SU-DHL-6 (cell line): Measurements from ENCODE around the gene RALGAPA1.

Experiments
- H2AFZ ChIP-seq: fragments of 200-600 bp; sonication (generic); 2 replicates; pipeline ENCODE4 v1.6.1; 2014; ENCODE audit warnings: low read depth, mild to moderate bottlenecking, moderate library complexity, mixed read lengths, antibody characterized with exemption, low read length; ENCODE audit not compliant: severe bottlenecking
- H3F3A ChIP-seq: fragments of 200-600 bp; shearing (Covaris generic); 2 replicates; pipeline ENCODE4 v1.6.0; 2016; ENCODE audit warnings: antibody characterized with exemption, mild to moderate bottlenecking; ENCODE audit not compliant: insufficient read depth
- H3K27ac ChIP-seq: fragments of 200-600 bp; sonication (generic); 2 replicates; pipeline ENCODE4 v1.5.1; 2016; ENCODE audit warnings: low read depth, mild to moderate bottlenecking, low read length, moderate library complexity, mixed read lengths
- H3K27me3 ChIP-seq: fragments of 200-600 bp; sonication (generic), shearing (Covaris generic); 2 replicates; pipeline ENCODE4 v1.6.0; 2014; ENCODE audit warnings: mild to moderate bottlenecking, low read length
- H3K36me3 ChIP-seq: fragments of 200-600 bp; sonication (generic); 2 replicates; pipeline ENCODE4 v1.6.1; 2014; ENCODE audit warnings: mild to moderate bottlenecking, low read length, mixed read lengths
- H3K4me2 ChIP-seq: fragments of 300-600, 200-600 bp; shearing (Covaris generic), sonication (generic); 2 replicates; pipeline ENCODE4 v1.6.0; 2014; ENCODE audit warnings: low read length, low read depth, mild to moderate bottlenecking; ENCODE audit not compliant: poor library complexity, severe bottlenecking
- H3K4me3 ChIP-seq: fragments of 200-600 bp; sonication (generic); 2 replicates; pipeline ENCODE4 v1.5.1; 2014; ENCODE audit warnings: antibody characterized with exemption, low read length, mild to moderate bottlenecking, mixed read lengths; ENCODE audit not compliant: insufficient read depth, poor library complexity, severe bottlenecking
- H3K79me2 ChIP-seq: fragments of 200-600 bp; sonication (generic); 2 replicates; pipeline ENCODE4 v1.6.1; 2014; ENCODE audit warnings: mild to moderate bottlenecking, low read length, moderate library complexity; ENCODE audit not compliant: insufficient read depth
- H3K9ac ChIP-seq: fragments of 200-600 bp; sonication (generic); 2 replicates; pipeline ENCODE4 v1.7.0; 2014; ENCODE audit warnings: mild to moderate bottlenecking, low read length
- H3K9me2 ChIP-seq: fragments of 200-600 bp; sonication (generic); replicated peaks from 2 replicates; pipeline ENCODE4 v1.6.1; 2014; ENCODE audit warnings: low read length; ENCODE audit not compliant: insufficient read depth
- H3K9me3 ChIP-seq: fragments of 200-600 bp; sonication (generic); 2 replicates; pipeline ENCODE4 v1.6.1; 2014; ENCODE audit warnings: low read length, mixed read lengths; ENCODE audit not compliant: insufficient read depth
- H4K20me1 ChIP-seq: fragments of 200-600 bp; sonication (generic); 2 replicates; pipeline ENCODE4 v1.6.1; 2014; ENCODE audit warnings: low read depth, mild to moderate bottlenecking, antibody characterized with exemption, low read length, moderate library complexity, mixed read lengths
- EZH2phosphoT487 ChIP-seq: fragments of 200-600 bp; sonication (generic), shearing (Covaris generic); conservative IDR thresholded peaks from 2 replicates; pipeline ENCODE4 v1.6.1; 2018; ENCODE audit warnings: mild to moderate bottlenecking, antibody characterized with exemption, low read length, moderate library complexity, mixed read lengths
- TF ChIP-seq, protein P1 (sequence below): fragments of 200-600 bp; sonication (generic); IDR thresholded peaks from one replicate; pipeline ENCODE4 v1.5.1; 2017; ENCODE audit warnings: antibody characterized with exemption, mild to moderate bottlenecking, low read length, moderate library complexity; ENCODE audit not compliant: insufficient read depth, poor library complexity, severe bottlenecking

RALGAPA1 gene

DNA sequence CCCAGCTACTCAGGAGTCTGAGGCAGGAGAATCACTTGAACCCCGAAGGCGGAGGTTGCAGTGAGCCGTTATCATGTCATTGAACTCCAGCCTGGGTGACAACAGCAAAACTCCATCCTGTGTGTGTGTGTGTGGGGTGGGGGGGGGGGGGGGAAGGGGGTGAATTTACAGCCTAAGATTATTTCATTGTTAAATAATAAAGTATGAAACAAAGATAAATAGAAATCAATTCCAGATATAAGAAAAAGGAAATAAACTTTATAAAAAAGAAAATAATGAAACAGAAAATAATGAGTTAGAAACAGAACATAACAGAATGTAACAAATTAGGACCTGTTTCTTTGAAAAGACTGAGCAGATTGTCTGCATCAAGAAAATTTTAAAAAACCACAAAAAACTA lies 191.6 kb downstream of the RALGAPA1 start:
- no peak overlapping the region for H3K4me3 ChIP-seq
- TF ChIP-seq, protein P1, sequence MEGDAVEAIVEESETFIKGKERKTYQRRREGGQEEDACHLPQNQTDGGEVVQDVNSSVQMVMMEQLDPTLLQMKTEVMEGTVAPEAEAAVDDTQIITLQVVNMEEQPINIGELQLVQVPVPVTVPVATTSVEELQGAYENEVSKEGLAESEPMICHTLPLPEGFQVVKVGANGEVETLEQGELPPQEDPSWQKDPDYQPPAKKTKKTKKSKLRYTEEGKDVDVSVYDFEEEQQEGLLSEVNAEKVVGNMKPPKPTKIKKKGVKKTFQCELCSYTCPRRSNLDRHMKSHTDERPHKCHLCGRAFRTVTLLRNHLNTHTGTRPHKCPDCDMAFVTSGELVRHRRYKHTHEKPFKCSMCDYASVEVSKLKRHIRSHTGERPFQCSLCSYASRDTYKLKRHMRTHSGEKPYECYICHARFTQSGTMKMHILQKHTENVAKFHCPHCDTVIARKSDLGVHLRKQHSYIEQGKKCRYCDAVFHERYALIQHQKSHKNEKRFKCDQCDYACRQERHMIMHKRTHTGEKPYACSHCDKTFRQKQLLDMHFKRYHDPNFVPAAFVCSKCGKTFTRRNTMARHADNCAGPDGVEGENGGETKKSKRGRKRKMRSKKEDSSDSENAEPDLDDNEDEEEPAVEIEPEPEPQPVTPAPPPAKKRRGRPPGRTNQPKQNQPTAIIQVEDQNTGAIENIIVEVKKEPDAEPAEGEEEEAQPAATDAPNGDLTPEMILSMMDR = no peak
- no peak for TF ChIP-seq EZH2phosphoT487
- H3K9me3 ChIP-seq = no peaks in the 10 kb centered on the region
- H3K79me2 ChIP-seq = no peaks in the 10 kb centered on the region
- no peak overlapping the region for H2AFZ ChIP-seq
- no peaks in the 10 kb centered on the region for H3K9me2 ChIP-seq
- H3K27me3 ChIP-seq = no peaks in the 10 kb centered on the region
- no peak overlapping the region for H3K27ac ChIP-seq
- H4K20me1 ChIP-seq = no peaks in the 10 kb centered on the region
- H3K36me3 ChIP-seq = no peaks in the 10 kb centered on the region
- no peak overlapping the region for H3K4me2 ChIP-seq
- H3K9ac ChIP-seq = no peak overlapping the region
- H3F3A ChIP-seq = no peaks in the 10 kb centered on the region

DNA sequence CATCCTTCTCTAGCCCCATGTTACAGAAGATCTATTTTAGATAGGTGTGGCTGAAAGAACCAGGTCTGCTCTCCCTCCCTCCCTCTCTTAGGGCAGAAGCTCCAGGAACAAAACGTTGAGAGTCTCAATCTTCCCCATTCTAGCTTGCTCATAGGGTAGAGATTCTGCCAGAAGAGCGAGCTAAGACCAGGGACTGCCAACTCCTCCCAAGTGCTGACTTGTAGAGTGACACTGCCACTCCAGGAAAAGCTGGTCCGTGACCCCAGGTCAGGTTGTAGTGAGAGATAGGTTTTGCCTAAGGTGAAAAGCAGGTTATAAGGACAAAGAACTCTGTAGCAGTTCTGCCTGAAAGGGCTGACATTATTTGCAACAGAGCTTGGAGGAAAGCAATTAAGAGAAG lies 201.7 kb downstream of the RALGAPA1 start:
- Histone ChIP-seq H3K4me3 (no peak overlapping the region), H3K9me2 (no peaks in the 10 kb centered on the region), H2AFZ (no peak overlapping the region), H3F3A (no peaks in the 10 kb centered on the region), H3K9ac (no peak overlapping the region), H3K27ac (no peak overlapping the region), H4K20me1 (no peaks in the 10 kb centered on the region), H3K4me2 (no peak overlapping the region), H3K27me3 (no peaks in the 10 kb centered on the region), H3K79me2 (no peaks in the 10 kb centered on the region), H3K9me3 (no peaks in the 10 kb centered on the region), H3K36me3 (peaks cover 15% of the 10 kb centered on the region; the same call in 1 of the 2 replicates)
- no peak for TF ChIP-seq EZH2phosphoT487
- TF ChIP-seq, protein P1 = no peak

DNA sequence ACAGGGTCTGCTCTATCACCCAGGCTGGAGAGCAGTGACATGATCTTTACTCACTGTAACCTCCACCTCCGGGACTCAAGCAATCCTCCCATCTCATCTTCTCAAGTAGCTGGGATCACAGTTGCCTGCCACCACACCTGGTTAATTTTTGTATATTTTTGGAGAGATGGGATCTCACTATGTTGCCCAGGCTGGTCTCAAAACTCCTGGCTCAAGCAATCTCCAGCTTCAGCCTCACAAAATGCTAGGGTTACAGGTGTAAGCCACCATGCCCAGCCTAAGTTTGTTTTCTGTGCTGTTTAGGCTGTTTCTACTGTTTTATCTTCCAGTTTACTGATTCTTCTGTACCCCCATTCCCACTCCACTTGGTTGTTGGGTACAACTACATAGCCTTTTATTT lies 208.8 kb downstream of the RALGAPA1 start:
- H3K9ac ChIP-seq = no peak overlapping the region
- TF ChIP-seq, protein P1 = no peak
- no peak for TF ChIP-seq EZH2phosphoT487
- H3K36me3 ChIP-seq = peaks cover 15% of the 10 kb centered on the region; the same call in 1 of the 2 replicates
- H2AFZ ChIP-seq = no peak overlapping the region
- H3K9me3 ChIP-seq = no peaks in the 10 kb centered on the region
- no peaks in the 10 kb centered on the region for H4K20me1 ChIP-seq
- H3K9me2 ChIP-seq = no peaks in the 10 kb centered on the region
- H3K4me2 ChIP-seq = no peak overlapping the region
- H3K27me3 ChIP-seq = no peaks in the 10 kb centered on the region
- H3K79me2 ChIP-seq = no peaks in the 10 kb centered on the region
- H3F3A ChIP-seq = no peaks in the 10 kb centered on the region
- H3K27ac ChIP-seq = no peak overlapping the region
- no peak overlapping the region for H3K4me3 ChIP-seq
